CD4-positive, alpha-beta T cell treated with Interferon alpha-2 for 1 hour (primary cell): ENCODE measurements around the gene ACSS3.
"Not testable (repeated sequence)": the region's sequence is repeated elsewhere in the genome, so short reads cannot be mapped to it uniquely, and the experiment has no call there.

Source experiments
- DNase-seq, 2 donors: peaks; one replicate each; pipeline ENCODE4 v3.0.0-alpha.2; 2020 to 2022

Gene ACSS3, protein sequence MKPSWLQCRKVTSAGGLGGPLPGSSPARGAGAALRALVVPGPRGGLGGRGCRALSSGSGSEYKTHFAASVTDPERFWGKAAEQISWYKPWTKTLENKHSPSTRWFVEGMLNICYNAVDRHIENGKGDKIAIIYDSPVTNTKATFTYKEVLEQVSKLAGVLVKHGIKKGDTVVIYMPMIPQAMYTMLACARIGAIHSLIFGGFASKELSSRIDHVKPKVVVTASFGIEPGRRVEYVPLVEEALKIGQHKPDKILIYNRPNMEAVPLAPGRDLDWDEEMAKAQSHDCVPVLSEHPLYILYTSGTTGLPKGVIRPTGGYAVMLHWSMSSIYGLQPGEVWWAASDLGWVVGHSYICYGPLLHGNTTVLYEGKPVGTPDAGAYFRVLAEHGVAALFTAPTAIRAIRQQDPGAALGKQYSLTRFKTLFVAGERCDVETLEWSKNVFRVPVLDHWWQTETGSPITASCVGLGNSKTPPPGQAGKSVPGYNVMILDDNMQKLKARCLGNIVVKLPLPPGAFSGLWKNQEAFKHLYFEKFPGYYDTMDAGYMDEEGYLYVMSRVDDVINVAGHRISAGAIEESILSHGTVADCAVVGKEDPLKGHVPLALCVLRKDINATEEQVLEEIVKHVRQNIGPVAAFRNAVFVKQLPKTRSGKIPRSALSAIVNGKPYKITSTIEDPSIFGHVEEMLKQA

DNA sequence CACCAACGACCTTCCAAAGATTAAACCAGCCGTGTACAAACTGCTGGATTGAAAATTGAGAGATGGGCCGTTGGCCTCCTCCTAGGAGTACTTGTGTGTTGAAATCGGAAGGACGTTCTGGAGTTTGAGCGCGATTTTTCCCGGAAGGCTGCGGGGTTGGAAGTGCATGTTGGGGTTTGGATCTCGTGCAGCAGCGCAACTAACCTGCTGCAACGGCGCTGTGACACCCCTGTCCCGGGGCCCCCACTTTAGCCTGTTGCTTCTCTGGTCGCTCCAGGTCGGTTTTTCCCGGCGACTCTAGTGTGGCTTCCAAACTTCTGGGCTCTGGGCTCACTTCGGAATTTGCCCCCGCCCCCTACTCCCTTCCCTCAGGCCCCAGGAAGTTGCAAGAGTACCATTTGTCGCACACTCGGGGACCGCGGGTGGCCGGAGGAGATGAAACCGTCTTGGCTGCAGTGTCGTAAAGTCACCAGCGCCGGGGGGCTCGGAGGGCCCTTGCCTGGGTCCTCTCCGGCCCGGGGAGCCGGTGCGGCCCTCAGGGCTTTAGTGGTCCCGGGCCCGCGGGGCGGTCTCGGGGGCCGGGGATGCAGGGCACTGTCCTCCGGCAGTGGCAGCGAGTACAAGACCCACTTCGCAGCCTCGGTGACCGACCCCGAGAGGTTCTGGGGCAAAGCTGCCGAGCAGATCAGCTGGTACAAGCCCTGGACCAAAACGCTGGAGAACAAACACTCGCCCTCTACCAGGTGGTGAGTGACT, at the start of gene ACSS3:
ACSS3 (plus strand) TSS at position 394 of the 756 bp plus-strand sequence; CDS start at position 436, 42 bp downstream.
- DNase-seq: no peak

DNA sequence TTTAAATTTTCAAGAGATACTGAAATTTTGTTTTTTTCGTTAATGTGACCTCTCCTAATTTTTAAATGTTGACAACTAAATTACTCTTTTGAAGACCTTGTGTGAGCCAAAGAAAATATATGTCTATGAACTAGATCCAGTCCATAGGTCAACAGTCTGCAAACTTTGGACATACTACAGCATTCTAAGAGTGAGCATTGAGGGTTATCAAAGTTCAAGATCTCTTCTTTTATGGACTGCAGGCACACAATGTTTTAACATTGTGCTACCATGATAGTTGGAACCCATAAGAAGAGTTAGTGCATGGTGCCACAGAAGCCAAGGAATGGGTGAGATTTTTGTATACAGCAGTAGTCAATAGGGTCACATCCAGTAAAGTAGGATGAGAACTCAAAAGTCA, 43.0 kb upstream of the ACSS3 start:
- DNase-seq: no peak

DNA sequence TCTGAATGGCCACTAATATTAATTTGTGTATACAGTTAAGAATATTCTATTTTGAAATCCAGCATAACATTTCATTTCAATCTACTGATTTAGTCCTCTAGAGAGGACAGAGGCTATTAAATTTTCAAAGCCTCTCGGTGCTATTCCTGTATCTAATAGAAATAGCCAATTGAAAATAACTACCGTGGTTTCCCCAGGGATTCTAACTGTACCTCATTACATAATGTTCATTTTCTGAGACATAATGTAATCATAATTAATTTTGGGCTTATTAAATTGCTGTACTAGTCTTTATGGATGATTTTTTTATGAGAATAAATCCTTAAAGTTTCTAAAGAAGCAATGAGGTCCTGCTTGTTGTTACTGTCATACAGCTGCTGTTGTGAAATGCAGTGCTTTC, 38.6 kb upstream of the ACSS3 start:
- no peak for DNase-seq

DNA sequence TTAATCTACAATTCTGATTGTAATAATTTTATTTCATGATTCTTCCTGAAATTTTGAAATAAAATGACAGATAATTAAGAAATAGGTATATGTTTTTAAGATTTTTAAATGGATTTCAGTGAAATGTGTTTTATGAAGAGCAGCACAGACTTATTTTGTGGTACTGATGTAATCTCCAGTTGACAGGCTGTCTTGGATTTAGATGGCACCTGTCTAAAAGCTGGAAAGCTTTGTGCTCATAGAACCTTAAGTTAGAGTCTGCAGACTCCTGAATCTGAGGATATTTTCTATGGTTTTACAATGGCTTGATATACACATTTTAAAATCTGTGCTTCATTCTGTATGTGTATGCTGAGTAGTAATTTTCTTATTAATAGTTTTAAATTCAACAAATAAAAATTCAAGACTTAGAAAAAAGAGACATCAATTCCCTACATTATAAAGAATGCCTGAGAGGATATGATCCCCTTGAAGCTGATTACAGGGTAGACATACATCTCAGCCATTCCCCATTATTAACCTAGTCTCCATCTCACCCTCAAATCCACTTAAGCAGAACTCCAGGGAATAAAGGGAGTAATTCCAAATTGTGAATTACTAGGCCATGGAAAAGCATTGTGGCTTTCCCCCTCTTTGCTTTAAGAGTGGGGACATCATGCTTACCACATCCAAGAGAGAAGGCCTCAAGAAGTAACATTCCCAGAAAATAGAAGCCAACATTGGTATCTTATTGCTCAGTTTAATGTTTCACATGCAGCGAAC, 33.7 kb upstream of the ACSS3 start:
- no peak for DNase-seq

DNA sequence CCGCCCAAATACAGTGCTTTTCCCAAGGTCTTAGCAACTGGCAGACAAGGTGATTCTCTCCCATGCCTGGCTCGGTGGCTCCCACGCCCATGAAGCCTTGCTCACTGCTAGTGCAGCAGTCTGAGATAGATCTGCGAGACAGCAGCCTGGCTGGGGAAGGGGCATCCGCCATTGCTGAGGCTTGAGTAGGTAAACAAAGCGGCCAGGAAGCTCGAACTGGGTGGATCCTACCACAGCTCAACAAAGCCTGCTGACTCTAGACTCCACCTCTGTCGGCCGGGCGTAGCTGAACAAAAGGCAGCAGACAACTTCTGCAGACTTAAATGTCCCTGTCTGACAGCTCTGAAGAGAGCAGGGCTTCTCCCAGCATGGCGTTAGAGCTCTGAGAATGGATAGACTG, 12.9 kb upstream of the ACSS3 start:
- not testable (repeated sequence) for DNase-seq

DNA sequence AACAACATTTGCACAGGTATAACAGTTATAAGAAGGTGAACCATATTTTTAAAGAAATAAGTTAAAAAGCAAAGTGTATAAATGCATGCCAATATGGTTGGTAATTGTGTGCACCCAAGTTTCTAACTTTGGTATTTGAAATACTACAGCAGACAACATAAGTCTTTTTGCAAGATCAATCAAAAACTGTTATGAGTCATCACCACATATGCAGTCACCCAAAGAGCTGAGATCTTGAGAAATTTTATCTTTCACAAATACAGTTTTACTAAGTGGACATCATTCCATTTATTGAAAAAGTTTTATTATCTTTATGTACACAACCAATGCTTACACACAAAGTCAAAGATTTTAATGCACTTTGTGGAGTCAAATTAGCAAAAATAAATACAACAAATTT, 7.0 kb upstream of the ACSS3 start:
- DNase-seq: no peak

DNA sequence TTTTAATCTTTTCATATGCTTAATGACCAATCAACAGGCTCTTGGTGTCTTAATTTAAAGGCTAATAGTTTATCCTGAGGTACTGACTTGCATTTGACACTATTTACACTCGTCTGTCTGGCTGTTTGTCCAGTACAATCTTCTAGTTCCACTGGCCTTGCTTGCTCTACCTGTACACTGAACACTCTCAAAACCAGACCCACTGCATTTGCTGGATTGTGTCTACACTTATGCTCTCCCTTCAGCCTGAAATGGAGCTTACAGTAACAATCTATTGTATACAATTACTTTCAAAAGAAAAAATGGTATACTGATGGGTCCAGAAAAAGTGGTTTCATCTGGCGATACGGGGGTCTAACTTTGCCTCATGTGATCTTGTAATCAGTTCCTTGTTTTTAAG, 2.3 kb upstream of the ACSS3 start:
- no peak for DNase-seq

DNA sequence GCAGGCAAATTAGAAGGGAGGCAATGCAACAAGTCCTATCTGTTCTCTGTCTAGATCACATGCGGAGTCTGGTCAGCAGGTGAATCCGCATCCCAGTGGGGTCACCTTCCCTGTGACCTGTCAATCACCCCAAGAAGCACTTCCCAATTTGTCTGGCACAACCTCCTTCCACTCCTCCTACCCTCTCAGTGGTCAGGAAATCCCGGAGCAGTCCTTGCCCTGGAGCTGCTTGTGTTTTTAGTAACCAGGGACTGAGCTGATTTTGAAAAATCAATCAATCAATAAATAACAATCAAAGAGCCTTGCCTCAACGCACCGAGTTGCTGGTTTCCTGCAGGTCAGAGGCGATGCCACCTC, 572 bp upstream of the ACSS3 start:
- no peak for DNase-seq

DNA sequence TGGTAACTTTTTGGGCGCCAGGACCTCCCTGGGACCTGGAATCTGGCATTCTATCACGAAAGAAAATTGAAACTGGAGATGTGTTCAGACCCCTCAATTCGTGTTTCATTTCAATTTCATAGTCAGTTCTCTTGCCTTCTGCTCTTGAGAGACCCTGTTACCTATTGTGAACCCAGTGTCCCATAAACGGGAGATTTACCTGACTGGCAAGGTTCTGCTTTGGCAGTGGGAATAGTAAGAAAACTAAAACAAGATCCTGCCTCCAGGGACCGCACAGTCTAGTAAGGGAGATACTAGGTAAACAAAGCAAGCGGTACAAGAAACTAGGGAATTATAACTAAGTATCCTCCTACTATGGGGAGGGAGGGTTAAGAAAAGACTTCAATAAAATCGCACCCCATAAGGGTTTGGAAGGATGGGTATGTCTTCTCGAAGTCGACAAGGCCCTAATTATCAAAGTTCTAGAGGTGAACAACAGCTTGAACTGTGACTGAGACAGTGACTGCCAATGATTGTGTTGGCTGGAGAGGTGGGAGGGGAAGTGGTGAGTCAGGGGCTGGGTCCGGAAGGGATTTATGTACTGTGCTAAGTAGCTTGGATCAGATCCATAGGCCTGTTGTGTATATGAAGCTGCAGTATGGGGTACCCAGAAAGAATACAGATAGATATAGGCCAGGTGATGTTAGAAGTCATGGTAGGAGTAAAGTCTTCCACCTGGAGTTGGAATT, 754 bp downstream of the ACSS3 start:
- no peak for DNase-seq

DNA sequence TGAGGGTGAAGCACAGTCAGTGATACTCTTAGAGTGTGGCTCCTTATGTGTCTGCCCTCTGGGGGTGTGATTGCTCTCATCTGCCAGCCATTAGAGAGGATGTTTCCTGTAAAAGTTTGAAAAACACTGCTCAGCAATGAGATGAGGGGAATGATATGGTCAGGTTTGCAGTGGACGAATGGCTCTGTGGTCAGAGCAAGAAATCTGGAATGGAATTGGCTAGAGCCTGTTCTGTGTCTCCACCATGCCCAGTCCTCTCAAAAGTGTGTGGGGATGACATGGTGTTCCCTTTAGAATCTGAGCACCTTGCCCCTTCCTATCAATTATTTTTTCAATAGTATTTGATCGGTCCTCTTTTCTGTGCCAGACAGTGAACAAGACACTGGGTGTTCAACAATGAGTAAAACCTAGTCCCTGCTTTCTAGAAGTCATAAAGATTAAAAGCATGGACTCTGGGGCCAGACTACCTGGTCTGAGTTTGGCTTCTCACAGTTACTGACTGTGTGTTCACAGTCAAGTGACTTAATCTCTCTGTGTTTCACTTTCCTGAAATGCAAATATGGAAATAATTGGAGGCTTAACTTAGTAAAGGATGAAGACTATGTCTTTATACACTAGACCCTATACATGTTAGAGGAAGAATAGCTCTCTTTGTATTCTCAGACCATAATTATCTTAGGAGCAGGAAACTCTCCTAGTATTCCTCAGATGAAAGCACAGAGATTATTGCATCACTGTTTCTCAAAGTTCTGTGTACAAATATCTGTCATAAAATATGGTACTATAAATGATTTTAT, 1.6 kb downstream of the ACSS3 start:
- DNase-seq: no peak

DNA sequence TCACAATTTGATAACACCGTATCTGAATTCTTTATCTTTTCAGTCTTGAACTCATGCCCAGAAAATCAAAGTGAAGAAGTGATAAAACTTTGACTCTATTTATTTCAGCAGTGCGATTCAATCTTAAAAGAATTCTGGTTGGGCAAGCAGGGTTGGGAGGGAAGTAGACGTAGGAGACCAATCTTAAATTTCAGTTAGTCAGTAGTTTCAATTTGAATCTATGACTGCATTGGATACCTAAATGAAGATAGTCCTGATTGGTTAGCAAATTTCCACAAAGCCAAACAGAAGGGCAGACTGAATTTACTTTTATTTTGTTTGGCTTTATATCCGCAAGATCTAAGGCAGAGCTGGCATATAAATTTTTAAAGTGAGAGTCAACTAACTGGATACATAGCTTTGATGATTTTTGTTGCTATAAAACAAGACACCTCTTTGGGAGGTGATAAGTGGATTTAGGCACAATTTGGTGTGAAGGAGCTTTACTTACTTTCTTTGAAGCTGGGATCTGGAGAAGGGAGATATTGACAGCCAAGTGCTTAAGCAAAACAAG, 2.6 kb downstream of the ACSS3 start:
- no peak for DNase-seq

DNA sequence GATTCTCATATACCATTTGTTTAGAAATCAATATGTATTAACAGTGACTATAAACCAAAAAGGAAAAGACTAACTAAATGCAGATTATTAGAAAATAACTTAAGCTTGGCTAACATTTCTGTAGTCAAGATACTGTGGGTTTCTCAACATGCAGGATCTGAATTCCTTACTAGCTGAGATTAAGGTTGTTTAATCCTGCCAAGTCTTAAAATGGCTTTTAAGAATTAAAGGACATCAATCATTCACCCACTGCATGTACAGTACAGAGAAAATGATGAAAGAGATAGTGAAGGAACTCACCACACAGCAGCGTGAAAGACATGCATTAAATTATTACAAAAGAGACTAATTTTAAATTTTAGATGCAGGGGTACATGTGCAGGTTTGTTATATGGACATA, 3.8 kb downstream of the ACSS3 start:
- no peak for DNase-seq

DNA sequence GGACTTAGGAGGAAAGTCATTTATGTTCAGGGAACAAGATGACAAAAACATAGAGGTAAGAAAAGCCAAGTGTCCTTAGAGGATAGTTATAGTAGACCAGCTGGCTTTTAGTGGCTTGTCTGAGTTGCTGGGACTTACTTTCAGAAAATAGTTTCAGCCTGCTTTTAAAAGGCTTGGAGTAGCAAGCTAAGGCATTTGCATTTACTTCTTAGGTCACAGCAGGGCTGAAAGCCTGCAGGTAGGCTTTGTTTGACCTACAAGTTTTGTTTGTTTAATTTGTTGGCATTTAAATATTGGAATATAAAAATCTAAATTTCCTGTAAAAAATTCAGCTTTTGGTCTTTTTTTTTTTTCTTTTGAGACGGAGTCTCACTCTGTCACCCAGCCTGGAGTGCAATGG, 5.1 kb downstream of the ACSS3 start:
- no peak for DNase-seq

DNA sequence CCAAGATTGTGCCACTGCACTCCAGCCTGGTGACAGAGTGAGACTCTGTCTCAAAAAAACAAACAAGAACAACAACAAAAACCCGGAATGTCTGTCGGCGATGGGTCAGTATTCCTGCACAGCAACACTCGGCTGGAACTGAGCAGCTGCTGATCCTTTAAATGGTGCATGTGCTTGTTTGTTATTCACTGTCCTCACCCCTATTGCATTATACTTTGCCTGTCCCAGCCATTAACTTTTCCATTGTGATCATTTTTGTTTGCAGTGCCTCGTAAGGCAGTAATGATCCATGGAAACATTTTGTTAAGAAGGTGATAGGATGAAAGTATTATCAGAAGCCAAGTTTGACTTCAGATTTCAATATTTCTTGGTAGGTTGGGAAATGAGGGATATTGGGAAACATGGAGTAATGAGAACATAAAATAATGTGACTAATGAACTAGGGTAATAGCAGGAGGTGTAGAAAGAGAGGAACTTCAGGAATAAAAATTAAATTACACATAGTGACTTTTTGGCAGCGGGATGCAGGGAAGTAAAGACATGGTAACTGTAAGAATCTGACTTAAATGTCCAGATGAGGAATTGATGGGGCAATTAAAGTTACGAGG, 6.1 kb downstream of the ACSS3 start:
- no peak for DNase-seq

DNA sequence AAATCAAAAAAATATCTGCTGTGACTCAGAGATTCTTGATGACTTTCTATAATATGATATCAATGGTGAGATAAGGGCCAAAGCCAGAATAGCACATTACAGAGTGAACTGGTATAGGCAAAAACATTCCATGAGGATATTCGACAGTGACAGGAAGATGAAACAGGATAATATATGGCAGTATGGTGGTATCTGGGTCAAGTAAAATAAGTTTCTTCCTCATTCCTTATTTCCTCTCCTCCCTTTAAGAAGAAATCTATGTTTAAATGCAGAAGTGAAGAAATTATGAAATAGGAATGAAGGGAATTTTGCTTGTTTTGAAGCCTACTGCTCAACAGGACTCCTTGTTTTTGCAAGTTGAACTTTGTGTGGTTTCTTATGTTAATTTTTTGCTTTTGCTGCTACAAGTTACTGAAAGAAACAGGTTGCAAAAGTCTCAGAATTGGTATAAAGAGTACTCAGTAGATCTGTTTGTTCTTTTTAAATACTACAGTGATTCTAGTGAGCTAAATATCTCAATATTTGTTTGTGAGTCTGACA, 7.0 kb downstream of the ACSS3 start:
- no peak for DNase-seq

DNA sequence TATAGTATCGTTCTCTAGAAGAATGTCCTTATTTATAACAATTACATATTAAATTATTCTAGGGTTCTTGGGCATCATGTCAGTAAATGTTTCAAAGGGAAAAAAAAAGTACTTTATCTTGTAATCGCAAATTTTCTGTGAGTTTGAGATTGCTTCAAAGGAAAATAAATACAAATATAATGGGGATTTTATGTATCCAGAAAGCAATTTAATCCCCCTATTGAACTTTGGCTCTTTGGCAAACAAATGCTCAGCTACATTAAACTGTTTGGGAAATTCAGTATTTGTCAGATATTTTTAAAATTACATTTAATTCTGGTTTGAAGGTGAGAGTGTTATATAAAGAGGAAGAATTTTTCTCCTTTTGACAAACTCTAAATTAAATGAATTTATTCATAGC, 8.0 kb downstream of the ACSS3 start:
- DNase-seq: no peak

DNA sequence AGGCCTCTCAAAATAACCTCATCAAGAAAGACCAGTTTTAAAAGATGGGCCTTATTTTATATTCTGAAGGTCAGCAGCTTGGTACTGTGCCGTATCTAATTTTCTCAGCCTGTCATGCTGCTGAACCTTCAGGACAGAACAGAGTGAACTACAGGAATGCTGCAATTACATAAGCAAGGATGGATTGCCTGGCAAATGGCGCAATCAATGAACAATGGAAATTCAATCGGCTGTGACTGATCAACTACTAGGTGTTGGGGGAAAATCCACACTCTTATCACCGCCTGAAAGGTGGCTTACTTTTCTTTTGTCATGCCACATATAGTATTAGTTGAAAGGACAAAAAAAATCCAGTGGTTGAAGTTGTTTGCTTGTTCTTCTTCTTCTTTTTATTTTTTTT, 8.5 kb downstream of the ACSS3 start:
- no peak for DNase-seq

DNA sequence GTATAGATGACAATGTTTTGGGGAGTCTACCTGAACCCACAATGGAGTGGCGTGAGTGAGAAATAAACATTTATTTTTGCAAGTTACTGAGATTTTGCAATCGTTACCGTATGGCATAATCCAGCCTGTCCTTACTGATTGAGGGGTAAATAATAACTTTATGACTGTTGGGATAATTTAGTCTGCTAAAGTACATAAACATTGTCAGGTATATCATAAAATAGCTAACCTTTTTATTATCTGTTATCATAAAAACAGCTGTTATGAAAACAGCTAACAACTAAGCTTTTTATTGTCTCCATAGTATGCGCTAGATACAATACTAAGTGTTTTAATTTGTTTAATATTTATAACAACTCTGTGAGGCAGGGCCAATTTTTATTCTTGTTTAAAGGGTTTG, 10.3 kb downstream of the ACSS3 start:
- DNase-seq: no peak

DNA sequence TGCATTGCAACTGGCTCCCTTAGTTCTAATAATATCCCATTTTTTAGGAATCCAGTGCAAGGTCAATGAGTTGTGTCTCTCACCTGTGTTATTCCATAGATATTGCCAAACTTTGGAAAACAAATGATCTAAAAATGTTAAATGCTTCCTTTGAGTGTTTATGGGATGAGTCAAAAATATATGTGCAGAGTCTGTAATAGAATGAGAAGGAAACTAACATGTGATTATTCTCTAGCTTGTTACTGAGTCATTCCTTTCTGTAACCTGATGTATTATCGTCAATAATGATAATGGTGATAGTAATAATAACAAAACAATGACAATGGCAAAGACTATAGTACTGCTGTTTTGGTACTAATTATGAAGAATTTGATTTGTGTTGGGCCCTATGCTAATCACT, 11.5 kb downstream of the ACSS3 start:
- no peak for DNase-seq

DNA sequence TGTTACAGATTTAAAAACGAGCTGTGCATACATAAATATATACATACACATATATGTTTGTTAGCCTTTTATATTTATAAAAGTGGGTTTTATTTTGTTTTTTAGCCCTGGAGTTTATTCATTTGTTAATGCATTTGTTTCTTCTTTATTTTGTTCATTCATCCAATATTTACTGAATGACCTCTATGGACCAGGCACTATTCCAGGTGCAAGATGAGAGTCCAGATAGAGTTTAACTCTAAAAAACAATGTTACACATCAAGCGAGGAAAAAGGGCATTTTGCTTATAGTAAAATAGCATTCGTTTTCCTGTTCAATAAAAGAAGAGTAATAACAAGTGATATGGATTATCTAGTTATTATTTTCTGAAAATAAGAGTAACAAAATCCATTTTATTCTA, 14.2 kb downstream of the ACSS3 start:
- DNase-seq: no peak
